ENCODE data around the gene NSF.
"Not testable (repeated sequence)": the region's sequence is repeated elsewhere in the genome, so short reads cannot be mapped to it uniquely, and the experiment has no call there.

The NSF gene

DNA sequence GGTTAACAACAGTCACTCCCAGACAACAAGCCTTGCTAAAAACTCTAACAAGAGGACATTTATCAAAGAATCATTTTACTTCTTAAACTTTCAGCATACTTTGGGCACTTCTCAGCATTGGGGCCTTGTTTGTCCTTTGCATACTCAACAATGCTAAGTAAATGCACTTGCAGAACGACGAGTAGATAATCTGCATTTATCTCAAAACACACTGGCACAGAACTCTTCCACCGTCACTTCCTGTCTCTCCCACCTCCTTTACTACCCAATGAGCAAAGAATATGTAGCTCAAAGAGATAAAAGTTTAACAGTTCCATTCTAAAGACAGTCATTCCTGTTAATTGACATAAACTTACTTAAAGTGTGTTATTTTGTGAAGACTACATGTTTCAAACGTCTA lies 69.2 kb downstream of the NSF start:
- not testable (repeated sequence) for H3K4me1 Mint-ChIP-seq; H3K27me3 Mint-ChIP-seq (ENCODE audit: low read depth); H3K27ac Mint-ChIP-seq; H3K9me3 Mint-ChIP-seq; H3K4me3 Mint-ChIP-seq; H3K36me3 Mint-ChIP-seq (ENCODE audit: low read depth)

DNA sequence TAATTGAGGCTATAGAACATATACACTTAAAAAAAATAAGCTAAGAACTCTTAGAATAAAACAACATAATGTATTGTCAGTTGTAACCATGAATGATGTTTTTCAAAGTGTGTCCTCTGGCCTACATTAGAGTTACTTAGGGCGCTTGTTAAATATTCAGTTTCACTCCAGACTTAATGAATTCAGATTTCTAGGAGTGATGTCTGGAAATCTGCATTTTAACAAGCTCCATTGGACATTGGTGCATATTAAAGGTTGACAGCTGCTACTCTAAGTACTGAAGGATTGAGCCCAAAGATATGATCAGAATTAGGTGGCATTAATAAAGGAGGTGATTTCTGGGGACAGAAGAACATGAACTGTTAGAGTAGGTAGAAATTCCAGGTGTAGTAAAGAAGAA lies 72.7 kb downstream of the NSF start:
- H3K4me1 Mint-ChIP-seq; H3K36me3 Mint-ChIP-seq (ENCODE audit: low read depth); H3K27ac Mint-ChIP-seq; H3K4me3 Mint-ChIP-seq; H3K9me3 Mint-ChIP-seq; H3K27me3 Mint-ChIP-seq (ENCODE audit: low read depth): not testable (repeated sequence)

DNA sequence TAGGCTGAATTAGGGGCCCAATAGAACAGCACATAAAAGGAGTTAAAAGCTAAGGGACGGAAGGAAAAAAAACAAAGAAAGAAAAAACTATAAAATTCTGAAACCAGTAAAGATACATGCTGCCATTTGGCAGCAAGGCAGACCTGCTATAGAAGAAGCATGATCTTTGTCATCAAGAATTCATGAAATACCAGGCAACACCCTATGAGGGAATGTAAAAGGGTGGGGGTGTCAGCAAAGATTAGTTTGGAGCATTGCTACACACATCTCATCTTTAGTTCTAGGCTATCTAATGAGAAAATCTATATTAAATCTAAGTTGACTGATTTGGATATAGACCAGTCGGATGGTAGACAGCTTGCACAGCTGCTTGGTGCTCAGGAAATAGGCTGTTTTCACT lies 73.1 kb downstream of the NSF start:
- not testable (repeated sequence) for H3K4me1 Mint-ChIP-seq; H3K36me3 Mint-ChIP-seq (ENCODE audit: low read depth); H3K4me3 Mint-ChIP-seq; H3K27ac Mint-ChIP-seq; H3K27me3 Mint-ChIP-seq (ENCODE audit: low read depth); H3K9me3 Mint-ChIP-seq

DNA sequence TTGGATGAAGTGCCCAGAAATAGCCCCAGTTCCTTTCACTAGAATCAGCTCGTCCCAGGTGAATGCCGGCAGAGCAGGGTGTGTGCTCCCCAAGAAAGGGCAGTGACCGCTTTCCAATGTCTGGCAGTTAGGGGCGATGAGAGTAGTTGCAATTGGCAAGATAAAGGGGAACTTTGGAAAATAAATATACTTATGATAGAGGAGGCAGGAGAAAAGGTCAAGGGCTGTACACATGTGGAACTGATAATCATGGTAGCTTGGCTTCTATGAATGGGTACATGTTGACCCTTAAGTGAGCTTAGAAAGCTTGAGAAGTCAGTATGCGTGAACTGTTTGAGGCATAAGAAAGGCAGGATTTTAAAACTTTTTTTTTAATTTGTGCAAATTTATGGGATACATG lies 75.5 kb downstream of the NSF start:
- H3K27me3 Mint-ChIP-seq (ENCODE audit: low read depth); H3K9me3 Mint-ChIP-seq; H3K4me3 Mint-ChIP-seq; H3K36me3 Mint-ChIP-seq (ENCODE audit: low read depth); H3K4me1 Mint-ChIP-seq; H3K27ac Mint-ChIP-seq: not testable (repeated sequence)

DNA sequence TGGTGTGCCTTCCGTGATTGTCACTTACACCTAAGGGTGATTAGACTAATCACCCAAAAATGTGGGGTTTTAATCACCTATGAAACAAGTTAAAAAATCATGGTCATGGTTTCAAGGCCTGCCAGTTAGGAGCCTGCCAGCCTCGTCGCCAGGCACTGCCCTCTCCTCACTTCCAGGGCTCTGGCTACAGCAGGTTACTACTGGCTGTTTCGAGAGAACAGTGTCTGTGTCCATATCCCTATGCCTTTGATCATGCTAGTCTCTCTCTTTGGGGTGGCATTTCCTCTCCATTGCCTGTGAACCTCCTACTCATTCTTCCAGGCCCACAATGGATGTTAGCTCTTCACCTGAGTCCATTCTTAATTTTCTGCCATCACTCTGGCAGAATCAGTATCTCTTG lies 80.3 kb downstream of the NSF start:
- H3K4me3 Mint-ChIP-seq; H3K9me3 Mint-ChIP-seq; H3K4me1 Mint-ChIP-seq; H3K36me3 Mint-ChIP-seq (ENCODE audit: low read depth); H3K27me3 Mint-ChIP-seq (ENCODE audit: low read depth); H3K27ac Mint-ChIP-seq: not testable (repeated sequence)

DNA sequence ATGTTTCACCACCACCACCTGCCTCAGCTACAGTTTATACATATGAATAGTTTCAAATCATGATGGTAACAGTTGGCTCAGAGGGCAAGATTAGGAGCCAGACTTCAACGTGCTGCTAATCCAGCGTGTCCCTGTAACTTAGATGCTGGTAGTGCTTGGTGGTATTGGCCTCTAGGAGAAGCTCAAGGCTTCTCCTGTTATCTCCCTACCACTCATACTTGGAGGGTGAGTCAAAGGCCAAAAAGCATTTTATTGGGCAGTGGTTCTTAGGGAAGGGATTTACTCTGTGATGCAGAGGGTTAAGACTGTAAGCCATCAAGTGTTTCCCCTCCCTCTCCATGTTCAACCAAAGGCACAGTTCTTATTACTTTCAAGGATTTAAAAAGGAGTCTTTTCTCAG lies 82.3 kb downstream of the NSF start:
- not testable (repeated sequence) for H3K36me3 Mint-ChIP-seq (ENCODE audit: low read depth); H3K27me3 Mint-ChIP-seq (ENCODE audit: low read depth); H3K4me1 Mint-ChIP-seq; H3K27ac Mint-ChIP-seq; H3K9me3 Mint-ChIP-seq; H3K4me3 Mint-ChIP-seq

DNA sequence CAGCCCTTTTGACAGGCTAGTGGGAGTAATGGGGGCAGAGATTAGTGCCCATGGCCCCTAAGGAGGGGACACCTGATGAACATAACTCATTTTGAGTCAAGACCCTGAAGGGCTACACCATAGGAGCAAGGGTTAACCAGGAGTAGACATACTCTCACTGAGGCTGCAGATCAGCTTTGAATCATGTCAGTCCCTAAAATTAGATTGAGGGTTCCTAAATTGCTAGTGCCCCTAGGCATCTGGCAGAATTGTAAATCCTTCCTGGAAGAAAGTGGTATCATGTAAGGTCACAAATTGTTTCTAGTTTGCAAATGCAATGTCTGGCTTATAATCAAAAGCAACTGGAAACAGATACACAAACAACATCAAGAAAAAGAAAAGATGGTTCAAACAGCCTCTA lies 87.3 kb downstream of the NSF start:
- not testable (repeated sequence) for H3K9me3 Mint-ChIP-seq; H3K4me3 Mint-ChIP-seq; H3K36me3 Mint-ChIP-seq (ENCODE audit: low read depth); H3K27me3 Mint-ChIP-seq (ENCODE audit: low read depth); H3K4me1 Mint-ChIP-seq; H3K27ac Mint-ChIP-seq

DNA sequence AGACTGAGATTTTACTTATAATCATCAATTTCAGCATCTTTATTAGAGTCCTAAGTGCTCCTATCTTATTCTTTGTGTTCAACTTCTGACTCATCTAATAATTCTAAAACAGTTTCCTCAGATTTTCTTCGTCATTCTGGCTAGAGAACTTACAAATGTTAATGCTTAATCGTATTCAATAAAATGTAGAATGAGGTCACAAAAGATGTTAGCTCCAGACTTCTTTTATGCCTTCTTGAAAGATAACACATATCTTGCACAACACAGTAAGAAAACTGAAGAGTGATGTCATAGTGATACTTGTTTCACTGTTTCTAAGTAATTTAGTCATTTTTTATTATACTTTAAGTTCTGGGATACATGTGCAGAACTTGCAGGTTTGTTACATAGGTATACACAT lies 93.2 kb downstream of the NSF start:
- not testable (repeated sequence) for H3K9me3 Mint-ChIP-seq; H3K4me1 Mint-ChIP-seq; H3K36me3 Mint-ChIP-seq (ENCODE audit: low read depth); H3K4me3 Mint-ChIP-seq; H3K27me3 Mint-ChIP-seq (ENCODE audit: low read depth); H3K27ac Mint-ChIP-seq

DNA sequence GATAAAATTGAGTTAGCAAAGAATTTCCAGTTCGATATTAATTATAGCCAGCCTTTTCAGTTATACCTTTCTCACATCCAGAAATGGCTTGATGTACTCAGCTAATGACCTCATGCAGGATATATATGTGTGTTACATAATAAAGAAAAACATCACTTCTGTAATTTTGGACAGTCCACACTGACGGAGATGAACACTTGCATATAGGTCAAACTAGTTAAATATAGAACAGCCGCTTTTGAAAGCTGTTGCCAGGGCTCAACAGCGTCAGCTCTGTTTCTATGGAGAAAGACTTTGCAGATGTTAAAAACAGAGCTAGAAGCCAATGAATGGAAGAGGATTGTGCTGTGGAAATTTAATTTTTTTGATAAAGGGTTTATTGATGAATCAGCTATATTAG lies 94.8 kb downstream of the NSF start:
- H3K27me3 Mint-ChIP-seq (ENCODE audit: low read depth); H3K4me1 Mint-ChIP-seq; H3K36me3 Mint-ChIP-seq (ENCODE audit: low read depth); H3K9me3 Mint-ChIP-seq; H3K27ac Mint-ChIP-seq; H3K4me3 Mint-ChIP-seq: not testable (repeated sequence)

DNA sequence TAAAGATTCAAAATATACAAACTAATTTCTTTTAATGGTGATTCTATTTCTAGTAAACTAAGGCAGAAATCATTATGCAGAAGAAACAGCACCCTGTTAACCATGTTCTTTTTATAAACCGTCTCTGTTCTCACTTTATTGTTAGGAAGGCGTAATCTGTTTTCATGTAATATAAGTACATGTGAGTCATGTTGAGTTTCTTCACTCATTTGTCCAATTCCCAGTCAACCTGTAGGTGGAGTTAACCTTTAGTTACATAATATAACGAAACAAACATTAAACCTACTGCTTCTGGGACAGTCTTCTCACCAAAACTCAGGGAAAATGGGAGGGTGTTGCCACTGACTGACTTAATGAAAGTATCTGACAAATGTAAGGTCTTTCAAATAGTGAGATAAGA lies 101.7 kb downstream of the NSF start:
- H3K36me3 Mint-ChIP-seq (ENCODE audit: low read depth); H3K27ac Mint-ChIP-seq; H3K4me1 Mint-ChIP-seq; H3K27me3 Mint-ChIP-seq (ENCODE audit: low read depth); H3K4me3 Mint-ChIP-seq; H3K9me3 Mint-ChIP-seq: not testable (repeated sequence)

DNA sequence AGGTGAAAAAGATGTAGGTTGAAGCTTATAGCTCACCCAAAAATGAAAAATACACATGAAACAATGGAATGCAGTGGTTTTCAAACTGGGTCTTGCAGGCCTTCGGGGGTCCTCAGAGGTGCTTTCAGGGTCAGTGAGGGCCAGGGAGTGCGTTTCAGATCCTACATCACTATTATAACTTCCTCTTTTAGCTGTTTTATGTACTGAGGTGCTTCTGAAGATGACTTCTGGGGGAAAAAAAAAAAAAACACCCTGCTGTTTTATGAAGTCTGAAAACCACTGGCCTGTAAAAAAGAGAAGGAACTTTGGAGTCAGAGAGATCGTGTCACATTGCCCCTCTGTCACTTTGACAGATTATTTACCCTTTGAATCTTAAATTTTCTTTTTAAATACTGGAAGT lies 102.8 kb downstream of the NSF start:
- H3K27ac Mint-ChIP-seq; H3K4me3 Mint-ChIP-seq; H3K36me3 Mint-ChIP-seq (ENCODE audit: low read depth): not testable (repeated sequence)

DNA sequence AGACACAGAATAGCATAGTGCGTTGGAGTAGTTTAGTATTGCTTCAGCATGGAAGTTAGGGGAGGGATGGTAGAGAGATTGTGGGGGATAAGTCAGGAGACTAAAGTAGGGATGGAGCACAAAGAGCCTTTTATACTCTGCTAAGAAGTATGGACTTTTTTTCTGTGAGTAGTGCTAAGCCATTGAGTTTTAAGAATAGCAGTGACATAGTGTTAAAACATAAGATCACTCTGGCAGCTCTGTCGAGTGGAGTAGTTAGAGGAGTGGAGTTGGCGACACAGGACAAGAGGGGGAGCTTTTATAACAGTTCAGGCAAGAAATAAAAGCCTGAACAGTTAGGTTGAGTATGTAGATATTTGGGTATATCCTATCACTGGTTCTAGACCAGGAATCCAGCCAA lies 106.1 kb downstream of the NSF start:
- H3K36me3 Mint-ChIP-seq (ENCODE audit: low read depth); H3K9me3 Mint-ChIP-seq; H3K27me3 Mint-ChIP-seq (ENCODE audit: low read depth); H3K4me3 Mint-ChIP-seq; H3K27ac Mint-ChIP-seq; H3K4me1 Mint-ChIP-seq: not testable (repeated sequence)

More for the DNA sequence above, 102.8 kb downstream of the NSF start:
- H3K9me3 Mint-ChIP-seq; H3K4me1 Mint-ChIP-seq; H3K27me3 Mint-ChIP-seq (ENCODE audit: low read depth): not testable (repeated sequence)

DNA sequence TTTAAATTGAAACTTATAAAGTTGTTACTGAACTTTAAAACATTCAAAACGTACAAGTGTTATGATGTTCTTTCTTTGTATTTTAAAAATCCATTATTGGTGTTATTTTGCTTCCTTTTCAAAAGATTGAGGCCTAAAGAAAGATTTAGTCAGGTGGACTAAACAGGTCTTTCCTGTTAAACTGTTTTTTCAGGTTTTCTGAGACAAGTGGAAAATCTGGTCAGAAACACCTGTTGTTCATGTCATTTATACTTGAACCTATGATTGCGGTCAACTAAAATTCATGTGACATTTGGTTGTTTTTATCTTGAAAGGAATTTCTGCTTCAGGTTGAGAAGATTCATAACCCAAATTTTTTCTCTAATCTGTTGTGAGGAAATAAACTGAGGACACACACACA lies 108.5 kb downstream of the NSF start:
- not testable (repeated sequence) for H3K27me3 Mint-ChIP-seq (ENCODE audit: low read depth); H3K4me1 Mint-ChIP-seq; H3K9me3 Mint-ChIP-seq; H3K27ac Mint-ChIP-seq; H3K36me3 Mint-ChIP-seq (ENCODE audit: low read depth); H3K4me3 Mint-ChIP-seq
